Ishikawa (cell line): ENCODE results near the gene SV2C.

Source experiments
- CEBPB ChIP-seq: IDR thresholded peaks from 2 replicates; pipeline ENCODE4 v1.6.1; 2012
- EGR1 ChIP-seq: IDR thresholded peaks from 2 replicates; pipeline ENCODE4 v1.6.1; 2012
- EP300 ChIP-seq: IDR thresholded peaks from 2 replicates; pipeline ENCODE4 v1.6.1; 2012; ENCODE audit warnings: borderline replicate concordance
- FOXM1 ChIP-seq: IDR thresholded peaks from 2 replicates; pipeline ENCODE4 v1.6.1; 2012; ENCODE audit warnings: low read depth, borderline replicate concordance
- TEAD4 ChIP-seq: IDR thresholded peaks from 2 replicates; pipeline ENCODE4 v1.6.1; 2012
- ZBTB7A ChIP-seq: IDR thresholded peaks from 2 replicates; pipeline ENCODE4 v1.6.1; 2012; ENCODE audit warnings: low read depth

GRCh38 chr5:76379316-76379715 is 296.1 kb downstream of the SV2C start:
- TF ChIP-seq TEAD4 (no peak), CEBPB (no peak), EP300 (no peak), EGR1 (no peak), FOXM1 (no peak), ZBTB7A (no peak)
